Fibroblast of lung (primary cell): Measurements from ENCODE around the gene GYPC.

Experiments
- EZH2 ChIP-seq: IDR thresholded peaks from 2 replicates; pipeline ENCODE4 v1.5.1; 2012; ENCODE audit warnings: low read length, control low read depth, mild to moderate bottlenecking; ENCODE audit errors: missing control alignments
- TF ChIP-seq, protein P1 (sequence below), 2 donors: IDR thresholded peaks in 1 of 2; conservative IDR thresholded peaks in 1 of 2; 1 replicate in 1 of 2; 2 replicates in 1 of 2; pipeline ENCODE4 v1.5.1; 2011 to 2012; ENCODE audit warnings: low read length in 2 of 2, control low read depth in 1 of 2, inconsistent platforms in 1 of 2, low read depth in 1 of 2, mild to moderate bottlenecking in 1 of 2

DNA sequence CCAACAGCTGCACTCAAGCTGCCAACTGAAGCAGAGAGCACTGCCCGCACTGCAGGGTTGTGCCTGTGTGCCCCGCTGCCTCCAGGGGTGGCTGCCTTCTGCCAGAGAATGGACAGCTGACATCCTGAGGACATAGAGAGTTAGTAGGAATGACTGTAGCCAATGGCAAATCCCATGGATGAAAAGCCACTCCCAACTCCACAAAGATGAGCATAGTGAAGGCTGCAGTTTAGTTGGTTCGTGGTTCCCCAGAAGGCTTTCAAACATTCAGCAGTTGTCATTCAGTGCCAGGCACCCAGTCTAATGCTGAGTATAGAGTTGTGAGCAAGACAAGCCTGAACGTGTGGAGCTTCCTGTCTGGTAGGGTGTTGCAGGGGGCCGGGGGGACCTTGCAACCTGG lies 30.3 kb downstream of the GYPC start:
- TF ChIP-seq, protein P1, sequence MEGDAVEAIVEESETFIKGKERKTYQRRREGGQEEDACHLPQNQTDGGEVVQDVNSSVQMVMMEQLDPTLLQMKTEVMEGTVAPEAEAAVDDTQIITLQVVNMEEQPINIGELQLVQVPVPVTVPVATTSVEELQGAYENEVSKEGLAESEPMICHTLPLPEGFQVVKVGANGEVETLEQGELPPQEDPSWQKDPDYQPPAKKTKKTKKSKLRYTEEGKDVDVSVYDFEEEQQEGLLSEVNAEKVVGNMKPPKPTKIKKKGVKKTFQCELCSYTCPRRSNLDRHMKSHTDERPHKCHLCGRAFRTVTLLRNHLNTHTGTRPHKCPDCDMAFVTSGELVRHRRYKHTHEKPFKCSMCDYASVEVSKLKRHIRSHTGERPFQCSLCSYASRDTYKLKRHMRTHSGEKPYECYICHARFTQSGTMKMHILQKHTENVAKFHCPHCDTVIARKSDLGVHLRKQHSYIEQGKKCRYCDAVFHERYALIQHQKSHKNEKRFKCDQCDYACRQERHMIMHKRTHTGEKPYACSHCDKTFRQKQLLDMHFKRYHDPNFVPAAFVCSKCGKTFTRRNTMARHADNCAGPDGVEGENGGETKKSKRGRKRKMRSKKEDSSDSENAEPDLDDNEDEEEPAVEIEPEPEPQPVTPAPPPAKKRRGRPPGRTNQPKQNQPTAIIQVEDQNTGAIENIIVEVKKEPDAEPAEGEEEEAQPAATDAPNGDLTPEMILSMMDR (conservative IDR thresholded peaks at IDR 0.05 in 1 of 2, IDR thresholded peaks at IDR 0.05 in 1 of 2; ENCODE audit: low read depth in 1 of 2, low read length in 2 of 2): no peak
- TF ChIP-seq EZH2: no peak
